ENCODE measurements around the gene DDX49.

GRCh38 chr19:18931316-18932162 lies 12.0 kb downstream of the DDX49 start:
- TF ChIP-seq, protein P1, sequence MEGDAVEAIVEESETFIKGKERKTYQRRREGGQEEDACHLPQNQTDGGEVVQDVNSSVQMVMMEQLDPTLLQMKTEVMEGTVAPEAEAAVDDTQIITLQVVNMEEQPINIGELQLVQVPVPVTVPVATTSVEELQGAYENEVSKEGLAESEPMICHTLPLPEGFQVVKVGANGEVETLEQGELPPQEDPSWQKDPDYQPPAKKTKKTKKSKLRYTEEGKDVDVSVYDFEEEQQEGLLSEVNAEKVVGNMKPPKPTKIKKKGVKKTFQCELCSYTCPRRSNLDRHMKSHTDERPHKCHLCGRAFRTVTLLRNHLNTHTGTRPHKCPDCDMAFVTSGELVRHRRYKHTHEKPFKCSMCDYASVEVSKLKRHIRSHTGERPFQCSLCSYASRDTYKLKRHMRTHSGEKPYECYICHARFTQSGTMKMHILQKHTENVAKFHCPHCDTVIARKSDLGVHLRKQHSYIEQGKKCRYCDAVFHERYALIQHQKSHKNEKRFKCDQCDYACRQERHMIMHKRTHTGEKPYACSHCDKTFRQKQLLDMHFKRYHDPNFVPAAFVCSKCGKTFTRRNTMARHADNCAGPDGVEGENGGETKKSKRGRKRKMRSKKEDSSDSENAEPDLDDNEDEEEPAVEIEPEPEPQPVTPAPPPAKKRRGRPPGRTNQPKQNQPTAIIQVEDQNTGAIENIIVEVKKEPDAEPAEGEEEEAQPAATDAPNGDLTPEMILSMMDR (IDR thresholded peaks at IDR 0.05; ENCODE audit: poor library complexity): no peak
- TF ChIP-seq EZH2phosphoT487 (IDR thresholded peaks at IDR 0.05; ENCODE audit: low read depth, severe bottlenecking, unreplicated experiment): no peak
